Activated T-helper 1 cell treated with anti-CD3 and anti-CD28 coated beads, Interleukin-12 subunit alpha, Interleukin-12 subunit beta, Interleukin-2, Interleukin-4 antibody, amounts not matched to agents 30 ng/mL and 10 ng/mL and 1 ng/mL, durations not matched to agents 14 hours and 24 hours and 36 hours (primary cell): Measurements from ENCODE around the gene GSTM3. TPM values are rescaled to one million over a fixed set of nuclear protein-coding genes. Genes with fewer than 3 reads are reported as not detected.
"Not testable (repeated sequence)": the region's sequence is repeated elsewhere in the genome, so short reads cannot be mapped to it uniquely, and the experiment has no call there.

Source experiments
- DNase-seq: peaks from one replicate; pipeline ENCODE4 v3.0.0; 2021; ENCODE audit warnings: low spot score
- H3K27ac Mint-ChIP-seq: one replicate; pipeline ENCODE4 v1.8.0; 2021; ENCODE audit warnings: mild to moderate bottlenecking, mixed read lengths
- H3K27me3 Mint-ChIP-seq: one replicate; pipeline ENCODE4 v1.8.0; 2022; ENCODE audit warnings: mild to moderate bottlenecking, moderate library complexity, mixed read lengths; ENCODE audit not compliant: insufficient read depth
- H3K36me3 Mint-ChIP-seq: one replicate; pipeline ENCODE4 v1.8.0; 2021; ENCODE audit warnings: low read depth, mixed read lengths
- H3K4me1 Mint-ChIP-seq: one replicate; pipeline ENCODE4 v1.8.0; 2021; ENCODE audit warnings: low read depth, mixed read lengths
- H3K4me3 Mint-ChIP-seq: one replicate; pipeline ENCODE4 v1.8.0; 2021; ENCODE audit warnings: mild to moderate bottlenecking, moderate library complexity, mixed read lengths
- H3K9me3 Mint-ChIP-seq: one replicate; pipeline ENCODE4 v1.8.0; 2021; ENCODE audit warnings: mixed read lengths
- intact Hi-C: fragments of 100-400 bp; cut with micrococcal nuclease; formaldehyde crosslinking; loops from one replicate; pipeline ENCODE4 v1.15.1; 2024
- total RNA-seq: library from RNA; stranded (reverse); gene quantifications from 2 replicates; pipeline ENCODE4 v1.2.3, GENCODE V29; 2022

The GSTM3 gene
- total RNA-seq, 1 donor from 2014 or later, result 10.1 TPM

GRCh38 chr1:109763646-109764415 is 23.0 kb upstream of the GSTM3 start, which contains the start of gene EPS8L3:
EPS8L3 (minus strand) TSS chr1:109763923; CDS start chr1:109761749, 2,174 bp downstream.
- DNase-seq, result no peak
- Mint-ChIP-seq H3K9me3 (no peaks in the 10 kb centered on the region), H3K36me3 (no peaks in the 10 kb centered on the region), H3K27ac (no peak within 1 kb of the TSS), H3K4me3 (no peak within 1 kb of the TSS), H3K4me1 (no peaks in the 10 kb centered on the region), H3K27me3 (peaks cover 1% of the 10 kb centered on the region)
- intact Hi-C loops, result no loop called here

- no peak overlapping the region for H3K27ac Mint-ChIP-seq
- H3K4me3 Mint-ChIP-seq, result no peak overlapping the region
- intact Hi-C loops, result no loop called here
Measured at GRCh38 chr1:109762821-109763645, 22.2 kb upstream of the GSTM3 start.

GRCh38 chr1:109762039-109762585 is 21.3 kb upstream of the GSTM3 start:
- Mint-ChIP-seq H3K36me3 (no peaks in the 10 kb centered on the region), H3K4me1 (no peaks in the 10 kb centered on the region), H3K9me3 (no peaks in the 10 kb centered on the region), H3K4me3 (no peak overlapping the region), H3K27ac (no peak overlapping the region), H3K27me3 (peaks cover 1% of the 10 kb centered on the region)
- intact Hi-C loops, result no loop called here
- DNase-seq, result no peak

More at GRCh38 chr1:109762821-109763645, 22.2 kb upstream of the GSTM3 start:
- no peaks in the 10 kb centered on the region for H3K9me3 Mint-ChIP-seq
- no peaks in the 10 kb centered on the region for H3K4me1 Mint-ChIP-seq
- peaks cover 1% of the 10 kb centered on the region for H3K27me3 Mint-ChIP-seq
- no peaks in the 10 kb centered on the region for H3K36me3 Mint-ChIP-seq
- DNase-seq, result no peak

GRCh38 chr1:109761227-109762038 is 20.6 kb upstream of the GSTM3 start:
- Mint-ChIP-seq H3K36me3 (no peaks in the 10 kb centered on the region), H3K27me3 (peaks cover 1% of the 10 kb centered on the region), H3K4me1 (no peaks in the 10 kb centered on the region), H3K27ac (no peak overlapping the region), H3K4me3 (no peak overlapping the region), H3K9me3 (no peaks in the 10 kb centered on the region)
- DNase-seq, result no peak
- intact Hi-C loops, result no loop called here

GRCh38 chr1:109760581-109761226 is 19.9 kb upstream of the GSTM3 start:
- no peak overlapping the region for H3K4me3 Mint-ChIP-seq
- no peaks in the 10 kb centered on the region for H3K36me3 Mint-ChIP-seq
- intact Hi-C loops, result no loop called here
- no peak for DNase-seq
- H3K4me1 Mint-ChIP-seq, result no peaks in the 10 kb centered on the region
- H3K27ac Mint-ChIP-seq, result no peak overlapping the region
- no peaks in the 10 kb centered on the region for H3K9me3 Mint-ChIP-seq
- peaks cover 1% of the 10 kb centered on the region for H3K27me3 Mint-ChIP-seq

GRCh38 chr1:109759513-109760334 is 18.9 kb upstream of the GSTM3 start:
- Mint-ChIP-seq H3K27me3 (no peaks in the 10 kb centered on the region), H3K27ac (no peak overlapping the region), H3K36me3 (no peaks in the 10 kb centered on the region), H3K9me3 (no peaks in the 10 kb centered on the region), H3K4me3 (no peak overlapping the region), H3K4me1 (no peaks in the 10 kb centered on the region)
- no peak for DNase-seq
- intact Hi-C loops, result no loop called here

- H3K4me1 Mint-ChIP-seq, result no peaks in the 10 kb centered on the region
- DNase-seq, result no peak
- intact Hi-C loops, result no loop called here
- no peaks in the 10 kb centered on the region for H3K36me3 Mint-ChIP-seq
- no peak overlapping the region for H3K27ac Mint-ChIP-seq
- H3K9me3 Mint-ChIP-seq, result no peaks in the 10 kb centered on the region
- H3K27me3 Mint-ChIP-seq, result peaks cover 4% of the 10 kb centered on the region
- H3K4me3 Mint-ChIP-seq, result no peak overlapping the region
Measured at GRCh38 chr1:109757936-109758786, 17.3 kb upstream of the GSTM3 start.

GRCh38 chr1:109756848-109757521 is 16.1 kb upstream of the GSTM3 start:
- H3K4me1 Mint-ChIP-seq, result no peaks in the 10 kb centered on the region
- H3K4me3 Mint-ChIP-seq, result no peak overlapping the region
- intact Hi-C loops, result no loop called here
- DNase-seq, result no peak
- H3K27me3 Mint-ChIP-seq, result peaks cover 4% of the 10 kb centered on the region
- no peak overlapping the region for H3K27ac Mint-ChIP-seq
- H3K9me3 Mint-ChIP-seq, result no peaks in the 10 kb centered on the region
- no peaks in the 10 kb centered on the region for H3K36me3 Mint-ChIP-seq

GRCh38 chr1:109756325-109756724 is 15.5 kb upstream of the GSTM3 start:
- DNase-seq, H3K4me3 Mint-ChIP-seq, H3K4me1 Mint-ChIP-seq, H3K27me3 Mint-ChIP-seq, intact Hi-C loops, H3K36me3 Mint-ChIP-seq, H3K9me3 Mint-ChIP-seq, H3K27ac Mint-ChIP-seq: not testable (repeated sequence)

GRCh38 chr1:109754738-109755137 is 13.9 kb upstream of the GSTM3 start:
- H3K27me3 Mint-ChIP-seq, result peaks cover 4% of the 10 kb centered on the region
- no peak overlapping the region for H3K4me3 Mint-ChIP-seq
- intact Hi-C loops, result no loop called here
- no peaks in the 10 kb centered on the region for H3K36me3 Mint-ChIP-seq
- H3K9me3 Mint-ChIP-seq, result no peaks in the 10 kb centered on the region
- H3K4me1 Mint-ChIP-seq, result no peaks in the 10 kb centered on the region
- DNase-seq, result no peak
- H3K27ac Mint-ChIP-seq, result no peak overlapping the region
